Stimulated activated CD8-positive, alpha-beta memory T cell treated with anti-CD3 and anti-CD28 coated beads, Interleukin-4, amount 100 ng/mL, for 48 hours (primary cell): ENCODE results near the gene IFIT1.
"Not testable (repeated sequence)": the region's sequence is repeated elsewhere in the genome, so short reads cannot be mapped to it uniquely, and the experiment has no call there.

ENCODE experiments used
- DNase-seq: peaks from one replicate; pipeline ENCODE4 v3.0.0-alpha.2; 2020

Gene IFIT1

DNA sequence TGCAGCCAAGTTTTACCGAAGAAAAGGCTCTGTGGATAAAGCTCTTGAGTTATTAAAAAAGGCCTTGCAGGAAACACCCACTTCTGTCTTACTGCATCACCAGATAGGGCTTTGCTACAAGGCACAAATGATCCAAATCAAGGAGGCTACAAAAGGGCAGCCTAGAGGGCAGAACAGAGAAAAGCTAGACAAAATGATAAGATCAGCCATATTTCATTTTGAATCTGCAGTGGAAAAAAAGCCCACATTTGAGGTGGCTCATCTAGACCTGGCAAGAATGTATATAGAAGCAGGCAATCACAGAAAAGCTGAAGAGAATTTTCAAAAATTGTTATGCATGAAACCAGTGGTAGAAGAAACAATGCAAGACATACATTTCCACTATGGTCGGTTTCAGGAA is 10.6 kb downstream of the IFIT1 start:
- no peak for DNase-seq

DNA sequence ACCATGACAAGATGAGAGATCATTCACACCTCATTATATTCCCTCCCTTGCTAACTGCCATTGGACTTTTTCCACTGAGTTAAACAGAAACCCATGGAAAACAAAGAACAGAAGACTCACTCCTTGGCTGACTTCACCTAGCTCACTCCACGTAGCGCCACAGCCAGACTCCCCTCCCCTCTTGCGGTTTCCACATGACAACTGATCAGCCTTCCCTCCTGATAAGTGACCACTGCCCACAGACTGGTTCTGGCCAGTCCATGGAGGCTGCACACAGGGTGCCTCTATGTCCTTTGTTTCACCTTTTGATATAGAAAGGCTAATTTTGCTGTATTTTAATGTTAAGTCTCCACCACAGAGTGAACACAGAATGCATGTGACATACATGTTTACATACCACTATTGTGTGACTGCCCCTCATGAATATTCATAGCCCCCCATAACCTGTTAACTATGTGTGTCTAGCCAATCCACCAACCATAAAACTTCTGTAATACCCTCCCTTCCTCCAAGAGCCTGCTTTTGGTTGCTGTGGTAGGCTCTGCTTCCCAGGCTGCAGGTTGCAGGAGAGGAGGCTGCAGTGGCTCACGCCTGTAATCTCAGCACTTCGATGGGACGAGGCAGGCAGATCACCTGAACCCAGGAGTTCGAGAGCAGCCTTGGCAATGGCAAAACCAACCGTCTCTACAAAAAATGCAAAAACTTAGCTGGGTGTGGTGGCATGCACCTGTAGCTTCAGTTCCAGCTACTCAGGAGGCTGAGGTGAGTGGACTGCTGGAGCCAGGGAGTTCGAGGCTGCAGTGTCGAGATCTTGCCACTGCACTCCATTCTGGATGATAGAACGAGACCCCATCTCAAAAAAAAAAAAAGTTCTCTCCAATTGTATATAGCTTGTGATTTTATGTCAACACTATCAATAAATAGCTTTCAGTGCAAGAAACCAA is 12.0 kb downstream of the IFIT1 start:
- no peak for DNase-seq

DNA sequence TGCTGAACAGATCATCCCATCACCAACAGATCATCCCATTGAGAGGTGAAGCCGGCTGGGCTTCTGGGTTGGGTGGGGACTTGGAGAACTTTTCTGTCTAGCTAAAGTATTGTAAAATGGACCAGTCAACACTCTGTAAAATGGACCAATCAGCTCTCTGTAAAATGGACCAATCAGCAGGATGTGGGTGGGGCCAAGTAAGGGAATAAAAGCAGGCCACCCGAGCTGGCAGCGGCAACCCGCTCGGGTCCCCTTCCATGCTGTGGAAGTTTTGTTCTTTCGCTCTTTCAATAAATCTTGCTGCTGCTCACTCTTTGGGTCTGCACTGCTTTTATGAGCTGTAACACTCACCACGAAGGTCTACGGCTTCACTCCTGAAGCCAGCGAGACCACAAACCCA is 13.8 kb downstream of the IFIT1 start:
- not testable (repeated sequence) for DNase-seq

DNA sequence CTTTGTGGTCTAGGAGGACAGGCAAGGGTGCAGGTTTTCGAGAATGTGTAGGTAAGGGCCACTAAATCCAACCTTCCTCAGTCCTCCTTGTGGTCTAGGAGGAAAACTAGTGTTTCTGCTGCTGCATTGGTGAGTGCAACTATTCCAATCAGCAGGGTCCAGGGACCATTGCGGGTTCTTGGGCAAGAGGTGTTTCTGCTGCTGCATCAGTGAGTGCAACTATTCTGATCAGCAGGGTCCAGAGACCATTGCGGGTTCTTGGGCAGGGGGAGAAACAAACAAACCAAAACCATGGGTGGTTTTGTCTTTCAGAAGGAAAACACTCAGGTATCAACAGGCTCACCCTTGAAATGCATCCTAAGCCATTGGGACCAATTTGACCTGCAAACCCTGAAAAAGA is 15.4 kb downstream of the IFIT1 start:
- DNase-seq = not testable (repeated sequence)

DNA sequence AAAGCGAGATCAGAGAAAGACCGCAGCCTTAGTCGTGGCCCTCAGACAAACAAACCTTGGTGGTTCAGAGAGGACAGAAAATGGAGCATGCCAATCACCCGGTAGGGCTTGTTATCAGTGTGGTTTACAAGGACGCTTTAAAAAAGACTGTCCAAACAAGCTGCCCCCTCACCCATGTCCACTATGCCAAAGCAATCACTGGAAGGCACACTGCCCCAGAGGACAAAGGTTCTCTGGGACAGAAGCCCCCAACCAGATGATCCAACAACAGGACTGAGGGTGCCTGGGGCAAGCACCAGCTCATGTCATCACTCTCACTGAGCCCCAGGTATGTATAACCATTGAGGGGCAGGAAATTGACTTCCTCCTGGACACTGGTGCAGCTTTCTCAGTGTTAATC is 16.9 kb downstream of the IFIT1 start:
- DNase-seq = not testable (repeated sequence)

DNA sequence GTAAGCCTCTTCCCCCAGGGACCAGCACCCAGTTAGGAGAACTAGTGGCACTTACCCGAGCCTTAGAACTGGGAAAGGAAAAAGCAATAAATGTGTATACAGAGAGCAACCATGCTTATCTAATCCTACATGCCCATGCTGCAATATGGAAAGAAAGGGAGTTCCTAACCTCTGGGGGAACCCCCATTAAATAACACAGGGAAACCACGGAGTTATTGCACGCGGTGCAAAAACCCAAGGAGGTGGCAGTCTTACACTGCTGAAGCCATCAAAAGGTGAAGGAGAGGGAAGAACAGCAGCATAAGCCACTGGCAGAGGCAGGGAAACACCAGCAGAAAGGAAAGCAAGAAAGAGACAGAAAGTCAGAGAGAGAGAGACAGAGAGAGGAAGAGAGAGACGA is 18.1 kb downstream of the IFIT1 start:
- not testable (repeated sequence) for DNase-seq

DNA sequence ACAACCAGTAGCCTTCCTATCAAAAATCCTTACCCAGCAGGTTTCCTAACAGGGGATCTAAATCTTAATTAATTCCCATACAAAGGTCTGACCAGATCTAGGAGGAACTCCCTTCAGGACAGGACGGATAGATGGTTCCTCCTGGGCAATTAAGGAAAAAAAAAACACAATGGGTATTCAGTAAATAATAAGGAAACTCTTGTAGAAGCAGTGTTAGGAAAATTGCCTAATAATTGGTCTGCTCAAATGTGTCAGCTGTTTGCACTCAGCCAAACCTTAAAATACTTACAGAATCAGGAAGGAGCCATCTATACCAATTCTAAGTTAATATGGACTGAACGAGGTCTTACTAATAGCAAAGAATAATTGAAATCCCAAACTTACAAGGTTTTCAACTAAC is 18.7 kb downstream of the IFIT1 start:
- not testable (repeated sequence) for DNase-seq

DNA sequence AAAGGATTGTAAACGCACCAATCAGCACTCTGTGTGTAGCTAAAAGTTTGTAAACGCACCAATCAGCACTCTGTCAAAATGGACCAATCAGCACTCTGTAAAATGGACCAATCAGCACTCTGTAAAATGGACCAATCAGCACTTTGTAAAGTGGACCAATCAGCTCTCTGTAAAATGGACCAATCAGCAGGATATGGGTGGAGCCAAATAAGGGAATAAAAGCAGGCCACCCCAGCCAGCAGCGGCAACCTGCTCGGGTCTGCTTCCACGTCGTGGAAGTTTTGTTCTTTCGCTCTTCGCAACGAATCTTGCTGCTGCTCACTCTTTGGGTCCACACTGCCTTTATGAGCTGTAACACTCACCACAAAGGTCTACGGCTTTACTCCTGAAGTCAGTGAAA is 19.9 kb downstream of the IFIT1 start:
- DNase-seq = peak; percentile 46

DNA sequence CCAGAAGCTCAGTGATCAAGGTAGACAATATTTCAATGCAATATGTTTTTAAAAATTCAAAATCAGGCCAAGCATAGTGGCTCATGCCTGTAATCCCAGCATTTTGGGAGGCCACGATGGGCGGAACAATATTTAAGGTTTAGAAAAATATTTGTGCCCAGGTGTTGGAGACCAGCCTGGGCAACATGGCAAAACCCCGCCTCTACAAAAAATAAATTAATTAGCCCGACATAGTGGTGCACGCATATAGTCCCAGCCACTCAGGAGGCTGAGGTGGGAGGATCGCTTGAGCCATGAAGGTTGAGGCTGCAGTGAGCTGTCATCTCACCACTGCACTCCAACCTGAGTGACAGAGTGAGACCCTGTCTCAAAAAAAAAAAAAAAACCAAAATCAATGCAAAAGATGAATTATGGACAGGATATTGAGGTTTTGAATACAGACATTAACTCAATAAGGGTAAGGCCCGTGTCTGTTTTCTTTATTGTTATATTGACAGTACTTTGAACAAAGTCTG is 21.0 kb downstream of the IFIT1 start:
- no peak for DNase-seq

DNA sequence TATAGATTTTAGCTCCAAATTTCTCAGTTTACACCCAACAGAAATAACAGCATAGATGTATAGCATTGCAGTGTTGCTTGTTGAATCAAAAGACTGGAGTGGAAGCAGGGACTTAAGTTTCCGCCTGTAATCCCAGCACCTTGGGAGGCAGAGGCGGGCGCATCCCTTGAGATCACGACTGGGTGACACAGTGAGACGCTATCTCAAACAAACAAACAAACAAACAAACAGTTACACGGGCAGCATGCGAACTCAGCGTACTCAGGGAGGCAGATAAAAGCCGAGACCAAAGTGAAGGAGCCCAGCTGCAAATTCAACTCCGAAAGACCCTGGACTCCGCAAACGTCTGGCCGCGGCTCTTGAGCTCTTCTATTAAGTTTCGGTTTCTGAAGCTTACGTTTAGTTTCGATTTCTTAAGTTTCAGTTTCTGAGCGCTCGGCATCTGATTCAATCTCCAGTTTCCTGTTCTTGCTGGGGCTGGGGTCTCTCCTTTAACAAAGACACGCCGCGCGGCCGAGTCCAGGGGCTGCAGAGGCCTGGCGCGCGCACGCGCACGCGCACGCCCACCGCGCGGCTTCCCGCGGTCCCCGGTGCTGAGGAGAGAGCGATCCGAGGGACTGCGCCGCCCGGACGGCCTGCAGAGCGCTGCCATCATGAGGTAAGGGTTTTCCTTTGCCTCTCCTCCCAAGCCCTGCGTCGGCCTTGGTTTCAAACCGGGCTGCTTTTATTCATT is 21.9 kb downstream of the IFIT1 start, which contains the start of gene IFIT5:
Gene IFIT5, plus strand, starts transcription at position 423 of the 733 bp plus-strand sequence. Its CDS starts 231 bp downstream, at position 654.
- peak; percentile 66 for DNase-seq

DNA sequence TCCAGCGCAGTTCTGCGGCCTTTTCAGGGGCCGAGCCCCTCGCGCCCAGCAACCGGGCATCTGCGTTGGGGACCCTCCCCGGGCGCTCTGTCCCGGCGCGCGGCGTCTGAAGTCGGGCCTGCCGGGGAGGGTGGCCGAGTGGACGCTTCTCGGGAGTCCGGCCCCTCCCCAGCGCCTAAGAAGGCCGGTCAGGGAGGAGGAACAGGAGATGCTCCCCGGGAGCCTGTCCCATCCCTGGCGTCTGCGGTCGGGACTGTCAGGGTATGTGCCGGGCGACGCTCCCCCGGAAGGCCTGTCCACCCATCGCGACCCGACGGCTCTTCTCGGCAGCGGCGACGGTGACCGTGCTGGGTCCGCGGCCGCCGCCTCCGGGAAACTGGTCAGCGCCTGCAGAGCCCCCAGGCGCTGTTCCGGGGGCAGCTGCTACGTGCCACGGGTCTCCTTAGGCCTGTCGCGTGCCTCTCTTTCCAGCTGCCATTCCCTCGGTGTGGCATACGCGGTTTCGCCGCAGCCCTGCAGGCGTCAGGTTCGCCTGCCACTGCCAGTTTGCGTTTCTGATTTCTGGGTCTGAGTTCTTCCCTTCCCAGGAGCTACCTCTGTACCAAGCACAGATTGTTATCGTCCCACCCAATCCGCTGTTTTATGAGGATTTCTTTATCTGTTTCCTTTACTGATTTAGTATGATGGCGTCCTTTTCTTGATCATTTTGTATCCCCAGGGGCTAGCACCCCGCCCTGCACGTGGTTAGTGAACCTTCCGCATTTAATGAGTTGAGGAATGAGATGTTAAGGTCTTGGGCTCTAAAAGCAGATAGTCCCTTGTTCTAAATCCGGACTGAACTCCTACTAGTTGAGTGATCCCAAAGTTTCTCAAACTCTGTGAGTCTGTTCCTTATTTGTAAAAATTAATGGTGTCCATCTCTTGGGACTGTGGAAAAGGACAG is 22.7 kb downstream of the IFIT1 start:
- DNase-seq = peak; percentile 53

DNA sequence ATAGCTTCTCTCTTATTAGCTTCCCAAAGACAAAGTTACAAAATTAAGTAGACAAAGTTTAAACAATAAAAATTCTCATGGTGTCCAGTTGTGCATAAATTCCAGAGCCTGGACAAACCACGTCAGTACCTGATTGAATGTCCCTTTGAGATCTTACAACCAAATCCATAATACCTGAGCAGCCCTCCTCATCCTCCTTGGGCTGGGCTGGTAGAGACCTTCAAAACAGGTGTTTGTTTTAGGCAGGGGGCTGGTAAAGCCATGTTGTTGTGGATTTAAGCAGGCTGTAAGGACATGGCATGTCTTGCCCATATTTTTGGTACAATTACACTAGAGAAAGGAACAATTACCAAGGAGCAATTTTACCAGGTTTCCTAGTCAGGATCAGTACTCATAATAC is 24.0 kb downstream of the IFIT1 start:
- DNase-seq = no peak

DNA sequence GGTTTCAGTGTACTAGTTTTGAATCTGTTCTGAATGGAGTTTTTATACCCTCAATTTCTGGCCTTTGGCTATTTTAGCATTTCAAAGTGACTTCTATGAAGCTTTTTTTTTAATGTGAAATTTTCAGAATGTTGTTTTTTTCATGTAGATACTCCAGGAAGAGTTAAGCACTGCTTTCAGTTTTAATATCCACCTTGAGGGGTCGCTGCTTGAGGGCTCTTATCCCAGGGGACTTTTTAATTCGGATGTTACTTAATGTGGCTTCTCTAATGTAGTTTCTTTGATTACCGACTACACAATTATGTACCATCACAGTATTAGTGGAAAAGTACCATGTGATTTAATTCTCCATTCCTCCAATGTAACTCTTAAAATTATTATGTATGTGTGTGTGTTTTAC is 27.1 kb downstream of the IFIT1 start:
- DNase-seq = no peak

DNA sequence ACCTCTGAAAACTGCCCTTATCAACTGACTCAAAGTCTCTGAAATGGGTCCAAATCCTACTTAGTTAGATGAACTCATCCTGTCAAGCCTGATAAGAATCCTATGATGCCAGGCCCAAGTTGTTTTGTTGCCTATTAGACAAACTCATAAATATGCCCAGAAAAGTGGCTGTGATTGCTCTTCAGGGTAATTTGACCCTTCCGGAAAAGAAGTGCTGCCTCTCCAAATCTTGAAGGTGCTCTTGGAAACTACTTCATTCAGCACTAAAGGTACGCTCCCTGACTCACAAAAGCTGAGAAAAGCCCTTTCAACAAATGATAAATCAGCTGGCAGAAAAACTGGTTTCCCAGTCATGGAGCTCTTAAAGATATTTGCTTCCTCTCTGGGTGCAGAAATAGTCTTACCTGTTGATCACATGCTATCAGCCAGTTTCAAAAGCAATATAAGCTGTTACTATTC is 28.6 kb downstream of the IFIT1 start:
- DNase-seq = no peak

DNA sequence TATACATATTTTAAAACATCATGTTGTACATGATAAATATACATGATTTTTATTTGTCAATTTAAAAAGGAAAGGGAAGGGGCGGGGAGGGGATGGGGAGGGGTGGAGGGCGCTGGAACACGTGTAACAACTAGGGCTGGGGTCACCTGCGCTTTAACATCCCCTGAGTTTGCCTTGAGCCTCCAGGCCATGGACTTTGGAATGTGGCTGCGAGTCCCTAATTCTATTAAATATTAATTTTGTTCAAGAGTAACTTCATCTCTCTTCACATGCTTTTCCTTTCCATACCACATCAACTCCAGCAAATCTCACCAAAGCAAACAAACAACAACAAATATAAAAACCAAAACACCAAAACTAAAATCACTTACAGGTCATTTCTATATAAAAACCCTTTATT is 32.6 kb downstream of the IFIT1 start:
- no peak for DNase-seq

DNA sequence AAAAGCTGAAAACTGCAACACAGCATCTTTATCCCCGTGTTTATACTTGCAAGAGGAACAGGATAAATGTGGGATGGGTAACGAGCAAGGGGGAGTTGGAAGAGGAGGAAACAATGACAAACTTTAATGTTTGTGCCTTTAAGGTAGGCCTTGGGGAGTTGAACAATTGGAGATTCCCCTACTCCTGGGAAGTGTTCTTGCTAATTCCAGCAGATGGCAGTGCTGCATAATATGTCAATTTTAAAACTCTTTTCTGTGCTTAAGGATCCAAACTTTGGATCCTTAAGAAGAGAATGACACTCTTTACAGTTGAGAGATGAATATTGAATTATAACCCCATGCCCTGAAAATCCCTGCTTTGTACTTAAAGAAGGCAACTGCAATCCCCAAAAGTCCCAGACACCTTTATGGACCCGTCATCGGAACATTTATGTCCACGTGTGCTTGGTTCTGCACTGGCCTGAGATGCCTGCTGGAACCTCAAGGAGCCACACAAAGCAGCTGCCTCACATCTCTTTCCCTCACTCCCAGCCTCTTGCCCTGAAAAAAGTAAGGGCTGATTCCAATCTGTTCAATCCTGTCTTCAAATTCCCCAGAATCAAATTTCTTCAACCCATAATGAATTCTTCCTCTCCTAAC is 33.9 kb downstream of the IFIT1 start:
- no peak for DNase-seq

DNA sequence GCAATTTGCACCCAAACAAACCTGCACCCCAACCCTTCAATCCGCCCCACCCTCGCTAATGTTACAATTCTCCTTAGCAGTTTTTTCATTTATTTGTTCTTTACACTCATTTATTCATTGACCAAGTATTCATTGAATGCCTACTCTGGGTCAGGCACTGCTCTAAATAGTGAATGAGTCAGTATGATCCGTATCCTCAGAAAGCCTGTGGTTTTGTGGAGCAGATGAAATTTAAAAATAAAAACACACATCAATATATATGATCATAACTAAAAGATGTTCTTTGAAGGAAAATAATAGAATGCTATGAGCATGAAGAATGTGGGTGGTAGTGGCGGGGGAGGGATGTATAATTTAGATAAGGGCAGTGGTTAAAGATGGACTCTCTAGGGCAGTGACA is 35.2 kb downstream of the IFIT1 start:
- DNase-seq = no peak

DNA sequence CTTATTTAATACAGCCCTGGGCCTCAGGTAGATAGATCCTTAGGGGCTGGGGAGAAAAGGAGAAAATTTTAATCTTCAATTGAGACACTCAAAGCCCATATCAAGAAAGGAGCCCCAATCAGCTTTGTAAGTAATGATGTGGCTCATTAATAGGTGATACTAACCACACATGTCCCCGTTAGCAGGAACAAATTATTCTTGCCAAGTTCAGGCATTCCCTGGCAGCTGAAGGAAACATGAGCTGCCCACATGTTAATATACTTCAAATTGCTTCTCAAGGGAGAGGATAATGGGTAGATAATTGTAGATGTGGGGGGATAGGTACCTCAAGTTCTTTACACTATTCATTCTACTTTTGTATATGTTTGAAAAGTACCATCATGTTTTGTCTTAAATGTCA is 36.5 kb downstream of the IFIT1 start:
- DNase-seq = no peak

DNA sequence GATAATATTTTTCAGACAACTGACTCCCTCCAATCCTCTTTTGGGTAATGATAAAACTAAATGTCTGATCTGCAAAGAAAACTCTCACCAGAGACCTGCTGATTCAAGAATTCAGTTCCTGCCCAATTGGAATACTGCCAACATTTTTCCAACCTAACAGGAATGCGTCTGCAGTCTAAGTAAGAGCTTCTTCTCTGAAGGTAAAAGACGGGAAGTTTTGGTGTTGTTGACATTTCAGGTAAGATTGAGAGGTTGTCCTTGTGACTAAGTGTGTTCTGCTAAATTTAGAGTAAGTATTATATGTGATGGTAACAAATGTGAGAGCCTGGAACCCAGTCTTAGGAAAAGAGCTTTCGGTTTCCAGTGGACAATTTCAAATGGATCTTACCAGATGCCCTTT is 39.6 kb downstream of the IFIT1 start:
- DNase-seq = no peak

DNA sequence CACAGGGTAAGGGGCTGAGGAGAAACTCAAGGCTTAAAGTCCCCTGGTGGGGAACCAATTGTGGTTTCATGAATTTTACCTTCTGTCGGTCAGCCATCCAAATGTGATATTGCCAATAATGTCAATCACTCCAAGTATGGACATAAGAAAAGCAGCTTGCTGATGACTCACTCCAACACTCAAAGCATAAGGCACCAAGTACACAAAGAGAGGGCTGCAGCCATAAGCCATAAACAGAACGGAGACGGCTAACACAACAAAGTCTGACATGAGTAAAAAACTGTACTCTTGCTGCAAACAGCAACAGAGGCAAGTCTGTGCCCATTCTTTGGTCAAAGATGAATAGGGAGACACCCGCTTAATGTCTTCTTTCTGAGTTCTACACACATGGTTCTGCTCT is 46.1 kb downstream of the IFIT1 start:
- DNase-seq = no peak

DNA sequence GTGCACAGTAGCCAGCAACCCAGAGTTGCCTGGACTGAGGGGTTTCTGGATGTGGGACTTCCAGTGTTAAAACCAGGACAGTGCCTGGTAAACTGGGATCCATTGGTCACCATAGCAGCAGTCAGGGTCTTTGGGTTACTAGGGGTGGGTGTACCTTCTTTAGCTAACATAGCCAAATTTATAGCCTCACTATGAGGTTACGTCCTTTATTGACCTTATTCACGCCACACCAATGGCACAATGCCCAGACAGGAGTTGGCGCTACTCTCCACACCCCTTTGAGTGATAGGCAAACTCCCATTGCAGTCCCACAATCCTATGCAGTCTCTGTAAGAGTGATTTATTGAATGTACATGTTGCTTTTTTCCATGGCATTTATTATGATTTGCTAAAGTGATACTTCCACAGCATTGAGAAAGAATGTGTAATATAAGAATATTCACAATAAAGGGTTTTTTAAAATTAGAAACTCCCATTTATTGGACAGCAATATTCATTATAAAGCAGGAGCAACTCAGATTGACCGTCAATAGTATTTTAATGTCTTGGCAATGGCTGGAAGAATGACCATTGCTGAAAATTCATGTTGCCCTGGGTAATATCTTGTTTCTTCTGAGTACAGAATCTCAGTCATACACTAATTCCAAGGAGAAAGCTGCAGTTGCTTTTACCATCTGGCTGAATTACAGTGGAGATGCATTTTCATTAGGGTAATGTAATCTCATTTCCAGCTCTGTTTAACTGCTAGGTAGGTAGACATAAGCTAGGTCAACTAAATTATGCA is 48.0 kb downstream of the IFIT1 start:
- DNase-seq = no peak
